Hepatocyte (in vitro differentiated cells): ENCODE data around the gene MAGI1.

Source experiments
- EZH2 ChIP-seq: fragments of 200-600 bp; sonication (generic); IDR thresholded peaks from 2 replicates; pipeline ENCODE4 v1.6.1; 2016; ENCODE audit warnings: antibody characterized with exemption, mild to moderate bottlenecking, borderline replicate concordance
- EZH2phosphoT487 ChIP-seq: fragments of 200-600 bp; sonication (generic); IDR thresholded peaks from one replicate; pipeline ENCODE4 v1.6.1; 2018; ENCODE audit warnings: antibody characterized with exemption, mild to moderate bottlenecking, low read depth, moderate library complexity; ENCODE audit not compliant: unreplicated experiment, severe bottlenecking
- TF ChIP-seq, protein P1 (sequence below): fragments of 200-600 bp; sonication (generic); IDR thresholded peaks from 2 replicates; pipeline ENCODE4 v1.5.1; 2016; ENCODE audit warnings: antibody characterized with exemption, mild to moderate bottlenecking; ENCODE audit not compliant: poor library complexity

DNA sequence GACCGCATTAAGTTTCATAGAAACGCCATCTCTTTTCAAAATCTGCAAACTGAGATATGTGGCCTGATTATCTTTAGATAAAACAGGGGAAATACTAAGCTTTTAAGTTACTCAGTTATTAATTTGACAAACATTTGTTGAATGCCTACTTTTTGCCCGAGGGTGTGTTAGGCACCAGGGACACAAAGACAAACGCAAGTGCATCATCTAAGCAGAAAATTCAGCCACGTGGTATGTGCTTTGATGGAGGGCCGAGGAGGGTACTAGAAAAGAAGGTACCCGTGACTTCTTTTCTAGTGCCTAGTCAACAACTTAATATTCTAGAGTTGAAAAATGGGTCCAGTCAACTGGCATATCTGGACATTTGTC lies 594.3 kb downstream of the MAGI1 start:
- TF ChIP-seq, protein P1, sequence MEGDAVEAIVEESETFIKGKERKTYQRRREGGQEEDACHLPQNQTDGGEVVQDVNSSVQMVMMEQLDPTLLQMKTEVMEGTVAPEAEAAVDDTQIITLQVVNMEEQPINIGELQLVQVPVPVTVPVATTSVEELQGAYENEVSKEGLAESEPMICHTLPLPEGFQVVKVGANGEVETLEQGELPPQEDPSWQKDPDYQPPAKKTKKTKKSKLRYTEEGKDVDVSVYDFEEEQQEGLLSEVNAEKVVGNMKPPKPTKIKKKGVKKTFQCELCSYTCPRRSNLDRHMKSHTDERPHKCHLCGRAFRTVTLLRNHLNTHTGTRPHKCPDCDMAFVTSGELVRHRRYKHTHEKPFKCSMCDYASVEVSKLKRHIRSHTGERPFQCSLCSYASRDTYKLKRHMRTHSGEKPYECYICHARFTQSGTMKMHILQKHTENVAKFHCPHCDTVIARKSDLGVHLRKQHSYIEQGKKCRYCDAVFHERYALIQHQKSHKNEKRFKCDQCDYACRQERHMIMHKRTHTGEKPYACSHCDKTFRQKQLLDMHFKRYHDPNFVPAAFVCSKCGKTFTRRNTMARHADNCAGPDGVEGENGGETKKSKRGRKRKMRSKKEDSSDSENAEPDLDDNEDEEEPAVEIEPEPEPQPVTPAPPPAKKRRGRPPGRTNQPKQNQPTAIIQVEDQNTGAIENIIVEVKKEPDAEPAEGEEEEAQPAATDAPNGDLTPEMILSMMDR, result no peak
- TF ChIP-seq EZH2 (no peak), EZH2phosphoT487 (no peak)
